GM21423 (cell line): ENCODE results near the gene GPAT3.
"Not testable (repeated sequence)": the region's sequence is repeated elsewhere in the genome, so short reads cannot be mapped to it uniquely, and the experiment has no call there.

Experiments used
- ATAC-seq: cut with Tn5 transposase; IDR thresholded peaks from one replicate; pipeline ENCODE4 v1.9.1; 2021; ENCODE audit warnings: mild to moderate bottlenecking, moderate library complexity; ENCODE audit not compliant: unreplicated experiment

Gene GPAT3

DNA sequence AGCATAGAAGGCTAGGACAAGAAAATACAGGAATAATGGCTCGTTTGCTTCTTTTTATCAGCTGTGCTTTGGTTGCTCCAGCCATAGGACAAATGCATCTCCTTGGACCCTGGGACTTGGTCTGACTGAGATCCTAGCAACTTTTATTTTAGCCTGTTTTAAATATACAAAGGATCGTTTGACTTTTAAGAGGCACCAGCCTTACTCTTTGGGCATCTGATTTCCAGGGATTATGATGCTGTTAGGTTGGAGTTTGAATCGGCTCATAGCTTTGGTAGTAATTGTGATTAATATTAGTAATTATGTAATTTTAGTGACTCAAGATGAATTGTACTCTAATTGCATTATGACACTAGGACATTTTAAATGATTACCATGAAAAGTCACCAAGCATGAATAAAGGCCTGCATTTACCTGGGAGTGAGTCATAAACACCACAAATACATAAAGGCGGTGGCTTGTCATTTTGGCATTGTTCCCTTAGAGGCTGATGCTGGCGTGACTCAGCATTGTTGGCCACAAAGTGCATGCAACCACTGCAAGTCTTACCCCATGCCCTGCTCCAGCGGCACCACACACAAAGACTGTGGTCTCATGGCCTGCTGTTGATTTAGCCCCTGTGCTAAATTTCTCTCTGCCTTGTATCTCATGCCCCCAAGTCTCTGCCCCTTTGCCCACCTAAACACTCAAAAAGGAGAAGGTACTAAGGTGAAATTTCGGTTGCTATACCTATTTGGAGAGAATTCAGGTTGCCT is 12.4 kb downstream of the GPAT3 start:
- peak; percentile 93 for ATAC-seq

DNA sequence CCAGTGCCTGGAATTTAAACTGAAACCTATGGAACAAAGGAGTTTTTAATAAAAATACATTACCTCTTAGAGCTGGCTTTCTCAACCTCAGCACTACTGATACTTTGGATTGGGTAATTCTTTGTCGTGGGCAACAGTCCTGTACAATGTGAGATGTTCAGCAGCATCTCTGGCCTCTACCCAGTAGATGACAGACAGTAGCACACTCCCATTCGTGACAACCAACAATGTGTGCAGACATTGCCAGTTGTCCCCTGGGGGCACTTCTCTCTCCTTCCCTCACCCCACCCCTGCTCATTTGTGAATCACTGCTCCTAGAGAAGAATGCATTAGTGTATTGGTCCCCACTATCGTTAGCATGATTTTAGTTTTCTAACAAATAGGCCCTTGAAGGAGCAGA is 16.2 kb downstream of the GPAT3 start:
- no peak for ATAC-seq

DNA sequence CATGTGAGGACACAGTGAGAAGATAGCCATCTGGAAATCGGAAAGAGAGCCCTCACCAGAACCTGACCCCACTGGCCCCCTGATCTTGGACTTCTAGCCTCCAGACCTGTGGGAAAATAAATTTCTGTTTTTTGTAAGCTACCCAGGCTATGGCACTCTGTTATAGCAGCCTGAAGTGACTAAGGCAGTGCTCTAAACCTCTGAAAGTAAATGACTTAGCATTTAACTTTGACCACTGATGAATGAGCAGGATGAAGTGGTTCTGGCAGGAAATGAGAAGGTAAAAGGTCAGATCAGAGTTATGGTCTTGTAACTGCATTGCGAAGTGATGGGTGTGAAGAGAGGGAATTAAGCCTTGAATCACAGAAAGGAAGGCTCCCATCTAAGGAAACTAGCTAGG is 17.0 kb downstream of the GPAT3 start:
- peak; percentile 66 for ATAC-seq

DNA sequence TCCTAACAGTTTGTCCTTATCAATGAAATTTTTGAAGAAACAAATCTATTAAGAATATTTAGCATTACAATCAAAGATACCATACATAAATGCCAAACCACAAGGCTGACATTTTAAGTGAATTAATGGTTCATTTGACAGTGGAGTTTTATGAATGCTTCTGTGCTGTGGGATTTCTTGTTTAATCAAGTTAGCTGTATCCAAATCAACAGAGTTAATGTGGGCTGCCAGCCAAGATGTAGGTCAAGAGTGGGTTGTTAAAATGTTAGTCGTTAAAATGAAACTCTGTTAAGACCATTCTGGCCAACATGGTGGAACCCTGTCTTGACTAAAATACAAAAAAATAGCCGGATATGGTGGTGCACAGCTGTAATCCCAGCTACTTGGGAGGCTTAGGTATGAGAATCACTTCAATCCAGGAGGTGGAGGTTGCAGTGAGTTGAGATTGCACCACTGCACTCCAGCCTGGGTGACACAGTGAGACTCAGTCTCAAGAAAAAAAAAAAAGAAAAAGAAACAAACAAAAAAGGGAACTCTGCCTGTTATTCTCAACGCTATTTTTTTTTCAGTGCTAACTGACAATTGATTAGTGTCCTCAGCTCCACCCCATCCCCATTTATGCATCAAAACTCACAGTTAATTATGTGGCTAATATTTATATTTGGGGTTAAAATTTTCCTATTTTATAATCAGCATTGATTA is 20.2 kb downstream of the GPAT3 start:
- no peak for ATAC-seq

DNA sequence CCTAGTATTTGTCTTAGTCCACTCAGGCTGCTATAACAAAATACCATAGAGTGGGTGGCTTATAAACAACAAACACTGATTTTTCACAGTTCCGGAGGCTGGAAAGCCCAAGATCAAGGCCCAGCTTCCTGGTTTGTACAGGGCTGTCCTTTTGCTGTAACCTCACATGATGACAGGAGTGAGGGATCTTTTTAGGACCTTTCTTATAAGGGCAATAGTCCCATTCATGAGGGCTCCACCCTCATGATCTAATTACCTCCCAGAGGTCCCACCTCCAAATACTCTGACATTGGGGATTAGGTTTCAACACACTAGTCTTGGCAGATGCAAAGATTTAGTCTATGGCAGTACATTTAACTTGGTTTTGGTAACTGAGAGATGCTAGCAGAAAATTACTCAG is 20.9 kb downstream of the GPAT3 start:
- no peak for ATAC-seq

DNA sequence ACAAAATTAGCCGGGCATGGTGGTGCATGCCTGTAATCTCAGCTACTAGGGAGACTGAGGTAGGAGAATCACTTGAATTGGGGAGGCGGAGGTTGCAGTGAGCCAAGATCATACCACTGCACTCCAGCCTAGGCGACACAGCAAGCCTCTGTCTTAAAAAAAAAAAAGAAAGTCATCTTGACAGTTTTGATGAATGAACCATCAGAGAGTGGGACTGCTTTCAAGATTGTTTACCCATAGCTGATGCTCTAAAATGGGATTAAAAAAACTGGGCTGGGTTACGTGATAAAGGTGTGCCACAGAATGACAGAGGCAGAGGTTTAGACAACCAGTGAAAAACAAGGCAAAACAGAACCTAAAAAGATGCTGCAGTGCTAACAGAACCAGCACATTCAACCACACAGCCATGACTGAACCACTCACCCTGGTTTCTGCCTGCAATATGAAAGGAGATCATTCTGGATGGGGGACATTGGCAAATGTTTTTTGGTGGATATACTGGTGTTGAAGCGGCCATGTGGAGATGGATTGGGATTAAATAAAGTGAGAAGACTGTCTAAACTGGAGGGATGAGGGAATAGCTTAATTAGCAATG is 22.2 kb downstream of the GPAT3 start:
- no peak for ATAC-seq

DNA sequence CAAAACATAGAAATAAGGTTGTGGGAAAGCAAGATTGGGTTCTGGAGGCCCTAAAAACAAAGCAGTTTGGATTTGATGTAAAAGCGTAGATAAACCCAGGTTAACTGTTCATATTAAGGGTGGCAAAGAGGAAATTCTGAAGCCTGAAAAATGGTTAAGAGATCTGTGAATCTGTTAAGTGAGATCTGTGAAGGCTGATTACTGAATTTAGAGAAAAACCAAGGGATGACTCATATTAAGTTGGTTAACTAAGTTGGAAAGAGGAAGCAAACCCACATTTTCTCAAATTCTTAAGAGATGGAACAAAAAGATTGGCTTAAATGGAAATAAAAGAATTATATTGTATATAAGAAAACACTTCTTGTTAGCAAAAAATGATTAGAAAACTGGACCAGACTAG is 22.8 kb downstream of the GPAT3 start:
- ATAC-seq, result no peak

DNA sequence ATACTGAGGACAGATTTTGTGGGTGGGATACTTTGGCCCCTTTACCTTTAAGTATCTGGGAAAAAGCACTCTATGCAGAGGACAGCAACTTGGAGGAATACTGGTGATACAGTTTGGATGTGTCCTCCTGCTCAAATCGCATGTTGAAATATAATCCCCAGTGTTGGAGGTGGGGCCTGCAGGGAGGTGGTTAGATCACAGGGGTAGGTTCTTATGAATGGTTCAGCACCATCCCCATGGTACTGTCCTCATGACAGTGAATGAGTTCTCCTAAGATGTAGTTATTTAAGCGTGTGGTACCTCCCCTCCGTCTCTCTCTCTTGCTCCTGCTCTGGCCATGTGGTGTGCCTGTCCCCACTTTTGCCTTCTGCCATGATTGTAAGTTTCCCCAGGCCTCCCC is 24.6 kb downstream of the GPAT3 start:
- no peak for ATAC-seq

DNA sequence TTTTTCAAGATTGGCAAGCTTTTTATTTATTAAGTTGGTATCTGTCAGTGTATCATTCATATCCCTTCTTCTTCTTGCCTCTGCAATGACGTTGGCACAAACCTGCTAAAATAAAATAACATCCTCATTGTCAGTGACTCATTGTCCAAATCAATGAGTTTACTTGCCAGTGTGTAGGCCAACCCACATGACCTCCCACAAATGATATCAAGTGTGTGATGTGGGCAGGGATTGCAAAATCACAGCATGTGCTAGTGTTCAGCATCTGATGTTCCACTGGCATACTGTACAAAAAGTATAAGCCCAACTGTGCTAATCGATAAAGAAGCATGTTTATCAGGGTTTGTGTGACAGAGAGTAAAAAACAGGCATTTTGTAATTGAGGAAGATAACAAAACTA is 25.5 kb downstream of the GPAT3 start:
- ATAC-seq, result no peak

DNA sequence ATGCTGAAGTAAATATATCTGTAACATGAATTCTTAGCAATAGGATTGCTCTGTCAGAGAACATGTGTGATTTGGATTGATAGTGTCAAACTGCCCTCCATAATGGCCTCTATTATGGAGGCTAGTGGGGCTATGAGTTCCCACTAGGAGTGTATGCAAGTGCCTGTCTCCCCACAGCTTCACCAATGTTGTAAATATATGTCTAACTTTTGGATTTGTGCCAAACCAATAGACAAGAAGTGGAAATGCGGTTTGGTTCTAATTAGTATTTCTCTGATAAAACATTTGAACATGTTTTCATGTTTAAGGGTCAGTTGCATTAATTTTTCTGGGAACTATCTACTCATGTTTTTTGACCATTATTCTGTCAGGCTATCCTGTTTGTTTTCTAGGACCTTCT is 28.1 kb downstream of the GPAT3 start:
- ATAC-seq, result no peak

DNA sequence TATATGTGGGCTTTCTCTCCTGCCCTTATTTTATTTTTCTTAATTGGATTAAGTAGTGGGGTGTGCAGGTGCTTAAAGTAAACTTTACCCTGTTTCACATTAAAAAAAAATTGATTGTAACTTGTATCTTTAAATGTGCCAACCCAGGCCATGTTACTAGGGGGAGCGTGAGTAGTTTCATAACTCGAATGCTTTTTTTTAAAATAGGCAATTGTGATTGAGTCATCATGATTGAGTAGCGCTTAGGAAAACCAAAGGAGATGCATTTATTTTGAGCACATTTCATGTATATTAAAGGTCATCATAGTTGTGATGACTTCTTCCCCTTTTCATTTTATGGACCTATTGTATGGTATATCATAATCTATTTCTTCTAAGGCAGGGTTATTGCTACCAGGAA is 32.2 kb downstream of the GPAT3 start:
- ATAC-seq, result no peak

DNA sequence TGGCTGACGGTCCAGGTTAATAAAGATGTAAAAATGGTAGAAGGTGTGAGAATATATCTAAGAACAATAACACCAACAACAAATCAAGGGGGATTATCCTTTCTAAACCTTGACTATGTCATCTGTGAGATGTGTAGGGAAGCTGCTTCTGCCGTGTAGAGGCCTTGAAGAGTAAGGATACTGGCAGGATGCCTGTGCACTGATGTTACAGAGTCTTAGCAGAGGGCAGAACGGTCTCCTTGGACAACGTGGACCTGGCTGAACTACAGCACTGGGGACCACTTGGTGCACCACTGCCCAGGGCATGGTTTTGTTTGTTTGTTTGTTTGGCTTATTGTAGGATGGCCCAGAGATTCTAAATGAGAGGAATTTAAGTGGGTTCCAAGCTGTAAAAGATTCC is 33.5 kb downstream of the GPAT3 start:
- no peak for ATAC-seq

DNA sequence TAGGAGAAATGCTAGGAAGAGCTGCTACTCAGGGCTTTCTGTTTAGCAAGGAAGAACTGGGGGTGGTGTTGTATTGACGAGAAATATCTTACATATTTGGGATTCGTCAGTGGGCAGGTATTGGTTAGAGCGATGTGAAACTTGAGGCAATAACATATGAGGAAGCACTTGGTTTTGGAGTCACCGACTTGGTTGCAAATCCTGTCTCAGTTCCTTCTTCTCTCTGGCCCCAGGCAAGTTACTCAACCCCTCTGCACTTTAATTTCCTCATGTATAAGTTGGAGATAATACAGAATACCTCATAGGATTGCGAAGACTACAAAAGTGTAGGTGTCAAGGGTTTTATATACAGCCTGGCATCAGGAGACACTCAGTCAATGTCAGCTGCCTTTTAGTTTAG is 34.1 kb downstream of the GPAT3 start:
- peak; percentile 86 for ATAC-seq

DNA sequence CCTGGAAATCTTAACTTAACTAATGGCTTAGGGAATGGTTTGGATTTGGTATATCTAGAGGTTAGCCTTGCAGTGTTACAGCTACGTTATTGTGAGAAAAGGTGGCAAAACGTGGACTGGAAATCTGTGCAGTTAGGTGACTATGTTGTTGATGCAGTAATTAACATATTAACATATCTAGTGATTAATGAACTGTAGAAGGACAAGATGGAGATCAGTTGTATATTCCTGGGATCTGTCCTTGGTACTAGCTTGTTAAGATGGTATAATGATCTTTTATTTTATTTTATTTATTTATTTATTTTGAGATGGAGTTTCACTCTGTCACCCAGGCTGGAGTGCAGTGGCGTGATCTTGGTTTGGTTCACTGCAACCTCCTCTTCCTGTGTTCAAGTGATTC is 36.9 kb downstream of the GPAT3 start:
- ATAC-seq, result no peak

DNA sequence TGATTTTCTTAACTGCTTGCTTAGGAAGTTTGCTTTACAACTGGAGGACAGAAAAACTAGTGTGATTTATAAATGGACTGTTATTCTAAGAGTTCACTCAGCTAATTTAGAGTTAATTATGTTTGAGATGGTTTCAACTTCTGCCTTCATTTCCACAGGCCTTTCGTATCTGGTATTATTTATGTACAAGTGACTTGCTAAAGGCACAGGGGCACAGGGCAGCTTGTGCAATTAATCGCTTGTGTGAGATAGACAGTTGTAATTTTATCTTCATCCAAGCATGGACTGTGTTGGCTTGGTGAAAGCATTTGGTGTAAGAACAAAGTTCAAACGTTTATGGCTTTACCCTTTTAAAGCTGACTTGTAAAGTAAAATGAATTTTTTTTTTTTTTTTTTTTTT is 38.3 kb downstream of the GPAT3 start:
- ATAC-seq, result no peak

DNA sequence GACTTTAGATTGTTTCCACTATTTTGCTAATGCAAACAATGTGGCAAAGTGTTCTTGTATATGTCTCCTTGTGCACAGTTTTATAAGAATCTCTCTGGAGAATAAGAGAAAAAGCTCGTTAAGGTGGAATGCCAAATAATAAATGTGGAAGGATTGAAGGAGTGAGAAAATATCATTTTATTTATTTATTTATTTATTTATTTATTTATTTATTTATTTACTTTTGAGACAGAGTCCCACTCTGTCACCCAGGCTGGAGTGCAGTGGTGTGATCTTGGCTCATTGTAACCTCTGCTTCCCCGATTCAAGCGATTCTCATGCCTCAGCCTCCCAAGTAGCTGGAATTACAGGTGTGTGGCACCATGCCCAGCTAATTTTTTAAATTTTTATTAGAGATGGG is 40.3 kb downstream of the GPAT3 start:
- not testable (repeated sequence) for ATAC-seq

DNA sequence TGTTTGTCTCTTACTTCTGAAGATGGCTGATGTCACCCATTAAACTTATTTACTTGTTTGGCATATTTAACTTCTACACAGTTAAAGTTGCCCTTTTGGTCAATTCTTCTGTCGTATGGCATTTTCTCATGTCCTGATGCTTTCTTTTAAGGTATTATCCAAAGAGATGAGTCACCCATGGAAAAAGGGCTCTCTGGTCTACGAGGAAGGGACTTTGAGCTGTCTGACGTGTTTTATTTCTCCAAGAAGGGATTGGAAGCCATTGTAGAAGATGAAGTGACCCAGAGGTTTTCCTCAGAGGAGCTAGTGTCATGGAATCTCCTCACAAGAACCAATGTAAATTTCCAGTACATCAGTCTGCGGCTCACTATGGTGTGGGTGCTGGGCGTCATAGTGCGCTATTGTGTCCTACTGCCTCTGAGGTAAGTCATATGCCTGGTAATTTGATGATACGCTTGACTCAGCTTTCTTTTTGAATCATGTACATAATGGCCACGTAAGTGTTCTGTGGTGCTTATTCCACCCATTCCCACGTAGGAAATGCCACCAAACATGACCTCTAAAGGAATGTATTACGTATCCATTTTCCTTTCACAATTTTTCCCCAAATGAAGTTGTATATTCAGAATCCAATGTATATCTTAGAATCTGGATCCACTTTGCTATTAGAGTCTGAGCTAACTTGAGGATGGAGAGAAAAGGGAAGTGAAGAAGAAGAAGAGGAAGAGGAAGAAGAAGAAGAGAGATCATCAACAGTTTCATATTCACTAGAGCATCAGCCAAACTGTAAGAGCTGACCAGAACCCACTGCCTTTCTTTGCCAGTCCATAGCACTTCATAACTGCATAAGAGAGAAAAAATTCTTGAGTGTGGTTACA is 45.7 kb downstream of the GPAT3 start:
- ATAC-seq, result peak; percentile 85

DNA sequence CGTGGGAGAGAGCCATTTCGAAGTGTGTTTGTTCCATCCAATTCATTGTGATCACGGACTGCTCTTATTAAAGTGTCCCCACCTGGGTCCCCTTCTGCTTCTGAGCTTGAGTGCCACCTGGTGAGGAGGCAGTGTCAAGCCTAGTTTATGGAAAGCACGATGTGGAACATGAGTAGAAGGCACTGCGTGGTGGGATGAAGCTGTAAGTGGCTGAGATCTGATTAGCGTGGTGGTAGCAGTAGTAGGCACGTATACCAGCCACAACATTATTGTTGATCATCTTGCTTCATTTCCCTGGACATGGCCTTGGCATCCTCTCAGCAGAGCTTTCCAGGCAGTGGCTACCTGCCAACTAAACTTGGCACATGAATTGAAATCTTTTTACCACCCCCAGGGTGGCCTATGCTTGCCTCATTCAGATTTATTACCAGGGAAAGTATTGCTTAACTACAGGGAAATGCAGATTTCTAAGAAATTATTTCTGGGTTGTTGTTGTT is 46.4 kb downstream of the GPAT3 start:
- ATAC-seq, result no peak

DNA sequence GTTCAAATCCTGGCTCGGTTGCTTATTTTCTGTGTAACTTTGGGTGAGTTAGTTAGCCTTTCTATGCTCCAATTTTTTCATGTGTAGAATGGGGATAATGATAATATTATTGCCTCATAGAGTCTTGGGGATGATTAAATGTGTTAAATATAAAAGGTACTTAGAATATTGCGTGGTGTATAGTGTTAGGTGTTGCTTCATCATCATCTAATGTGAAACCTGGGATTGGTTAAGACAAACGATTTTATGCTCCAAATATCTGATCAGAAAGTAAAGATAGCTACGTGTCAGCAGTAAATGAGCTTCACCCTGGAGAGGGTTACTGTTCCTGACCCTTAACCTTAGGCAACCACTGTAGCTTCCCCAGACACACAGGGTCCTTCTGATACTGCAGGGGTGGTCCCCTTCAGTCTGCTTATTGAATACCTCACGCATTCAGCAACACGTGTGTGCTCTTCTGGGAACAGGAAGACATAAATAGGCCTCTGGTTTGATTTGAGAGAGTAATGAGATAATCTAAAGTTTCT is 50.1 kb downstream of the GPAT3 start:
- ATAC-seq, result no peak

DNA sequence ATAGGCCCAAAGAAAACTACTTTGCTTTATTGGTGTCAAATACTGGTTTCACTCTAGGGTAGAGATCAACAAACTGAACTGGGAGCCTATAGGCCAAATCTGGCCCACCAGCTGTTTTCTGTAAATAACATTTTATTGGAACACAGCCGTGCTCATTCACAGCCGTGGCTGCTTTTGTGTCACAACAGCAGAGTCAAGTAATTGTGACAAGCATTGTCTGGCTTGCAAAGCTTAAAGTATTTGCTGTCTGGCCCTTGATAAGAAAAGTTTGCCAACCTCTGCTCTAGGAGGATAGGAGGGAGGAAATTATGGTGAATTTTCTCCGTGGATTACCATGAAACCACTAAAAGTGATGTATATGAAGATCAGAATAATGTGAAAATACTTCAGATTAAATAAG is 53.4 kb downstream of the GPAT3 start:
- ATAC-seq, result no peak

DNA sequence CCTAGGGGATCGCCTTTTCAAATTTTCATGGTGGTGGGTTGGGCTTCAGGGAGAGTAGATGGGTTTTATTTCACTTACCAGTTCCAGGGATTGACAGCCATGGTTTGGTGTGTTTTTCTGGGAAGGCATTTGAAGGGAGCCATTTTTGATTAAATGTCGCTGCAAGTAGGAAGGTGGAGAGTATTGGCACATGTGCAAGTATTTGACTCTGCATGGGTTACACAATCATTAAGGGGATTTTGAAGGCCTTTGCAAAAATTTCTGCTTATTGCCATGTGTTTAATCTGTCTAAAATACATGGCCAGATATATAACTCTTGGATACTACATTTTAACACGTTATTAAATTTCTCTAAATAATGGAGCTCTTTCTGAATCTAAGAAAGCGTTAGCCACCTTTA is 55.1 kb downstream of the GPAT3 start:
- no peak for ATAC-seq
